AG10803 (cell line): ENCODE measurements around the gene MED27.

Source experiments
- DNase-seq: peaks from one replicate; pipeline ENCODE4 v3.0.0; 2010; ENCODE audit warnings: low read depth
- H3K4me3 ChIP-seq: 2 replicates; pipeline ENCODE4 v1.5.1; 2011; ENCODE audit warnings: mild to moderate bottlenecking, low read length, control low read depth
- CTCF ChIP-seq: conservative IDR thresholded peaks from 2 replicates; pipeline ENCODE4 v1.5.1; 2011; ENCODE audit warnings: mild to moderate bottlenecking, low read length, control low read depth, inconsistent platforms

Gene MED27

GRCh38 chr9:131892162-131892707, 187.4 kb downstream of the MED27 start:
- H3K4me3 ChIP-seq: no peak overlapping the region
- no peak for DNase-seq
- no peak for TF ChIP-seq CTCF

DNA sequence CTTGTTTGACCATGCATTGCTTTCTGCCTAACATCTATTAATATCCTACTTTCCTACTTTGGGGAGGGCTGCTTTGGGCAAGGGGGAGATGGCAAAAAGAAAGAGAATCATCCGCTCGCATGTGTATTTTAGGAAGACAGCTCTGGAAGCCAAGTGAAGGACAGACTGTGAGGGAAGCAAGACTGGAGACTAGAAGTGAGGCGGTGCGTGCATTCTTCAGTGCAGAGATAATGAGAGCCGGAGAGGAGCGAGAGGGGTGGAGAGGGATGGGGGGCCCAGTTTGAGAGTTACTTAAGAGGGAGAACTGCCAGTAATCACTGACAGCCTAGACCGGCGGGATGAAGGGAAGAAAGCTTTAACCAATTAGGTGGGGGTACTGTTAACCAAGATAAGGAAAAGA, 188.1 kb downstream of the MED27 start:
- H3K4me3 ChIP-seq: no peak overlapping the region
- DNase-seq: no peak
- no peak for TF ChIP-seq CTCF

DNA sequence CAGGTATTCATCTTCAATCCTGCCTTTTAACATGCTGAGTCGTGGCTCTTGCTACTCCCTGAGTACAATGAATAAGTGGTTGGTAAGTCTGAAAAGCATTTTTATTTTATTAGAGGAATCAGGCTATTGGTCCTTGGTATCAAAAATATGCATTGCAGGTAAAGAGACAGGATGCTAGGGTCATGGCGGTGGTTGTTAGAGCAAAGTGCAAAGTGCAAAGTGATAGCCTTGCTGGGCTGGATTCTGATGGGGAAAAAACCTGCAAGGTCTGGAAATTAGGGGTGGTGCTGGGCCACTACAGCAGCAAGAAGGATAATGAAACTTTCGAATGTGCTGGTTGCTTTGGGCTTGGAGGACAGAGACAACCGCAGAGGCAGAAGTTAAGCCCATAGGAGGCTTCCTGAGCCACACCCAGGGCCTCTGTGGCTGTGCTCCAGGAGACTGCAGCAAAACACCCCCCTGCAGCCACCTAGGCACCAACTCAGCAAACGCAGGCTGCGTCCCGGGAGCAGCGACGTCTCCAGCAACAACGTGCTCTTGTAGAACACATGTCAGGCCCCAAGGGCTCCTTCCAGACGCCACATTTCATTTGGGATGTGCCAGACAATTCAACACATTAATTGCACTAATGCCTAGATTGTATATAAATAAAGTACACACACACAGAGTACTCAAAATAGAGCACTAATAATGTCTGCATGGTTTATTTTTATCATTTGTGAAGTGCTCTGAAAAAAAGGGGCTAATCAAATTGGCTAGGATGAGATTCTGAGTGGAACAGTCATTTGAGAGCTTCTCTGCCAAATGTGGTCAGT, 190.0 kb downstream of the MED27 start:
- no peak for TF ChIP-seq CTCF
- no peak for DNase-seq
- no peak overlapping the region for H3K4me3 ChIP-seq

DNA sequence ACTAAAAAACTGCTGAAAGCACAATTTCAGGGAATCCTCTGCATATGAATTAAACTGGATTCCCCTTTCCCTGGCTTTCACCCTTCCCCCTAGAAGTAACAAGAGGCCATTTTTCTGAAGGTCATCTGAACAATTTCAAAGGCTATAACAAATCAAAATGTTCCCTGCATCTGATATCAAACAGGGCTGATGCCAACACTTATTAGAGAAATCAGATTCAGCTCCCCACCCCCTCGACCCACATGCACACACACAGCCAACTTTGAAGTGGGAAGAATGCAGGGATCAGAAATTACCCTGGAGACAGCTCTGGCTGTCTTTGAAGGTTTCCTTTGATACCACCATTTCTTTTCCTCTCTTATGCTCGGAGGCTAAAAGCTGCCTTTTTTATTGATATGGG, 190.7 kb downstream of the MED27 start:
- no peak for DNase-seq
- no peak overlapping the region for H3K4me3 ChIP-seq
- no peak for TF ChIP-seq CTCF

GRCh38 chr9:131887680-131888079, 192.0 kb downstream of the MED27 start:
- no peak overlapping the region for H3K4me3 ChIP-seq
- DNase-seq: no peak
- no peak for TF ChIP-seq CTCF

DNA sequence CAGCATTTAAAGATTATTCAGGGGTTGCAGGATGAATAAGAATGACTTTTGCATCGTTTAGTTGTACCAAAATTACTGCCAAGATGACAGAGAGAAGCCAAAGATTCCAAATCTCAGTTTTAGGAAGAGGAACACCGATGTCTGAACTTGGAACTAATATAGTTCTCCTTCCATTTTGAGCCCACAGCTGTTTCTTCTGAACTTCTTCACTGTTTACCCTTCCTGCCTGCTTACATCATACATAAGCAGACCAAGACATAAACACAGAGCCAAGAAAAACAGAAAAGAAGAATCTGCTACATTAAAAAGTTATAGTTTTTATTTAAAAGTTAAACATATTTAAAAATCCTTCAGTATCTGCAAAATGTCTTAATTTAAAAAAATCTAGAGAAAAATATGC, 192.8 kb downstream of the MED27 start:
- H3K4me3 ChIP-seq: no peak overlapping the region
- no peak for TF ChIP-seq CTCF
- peak; percentile 6 for DNase-seq

DNA sequence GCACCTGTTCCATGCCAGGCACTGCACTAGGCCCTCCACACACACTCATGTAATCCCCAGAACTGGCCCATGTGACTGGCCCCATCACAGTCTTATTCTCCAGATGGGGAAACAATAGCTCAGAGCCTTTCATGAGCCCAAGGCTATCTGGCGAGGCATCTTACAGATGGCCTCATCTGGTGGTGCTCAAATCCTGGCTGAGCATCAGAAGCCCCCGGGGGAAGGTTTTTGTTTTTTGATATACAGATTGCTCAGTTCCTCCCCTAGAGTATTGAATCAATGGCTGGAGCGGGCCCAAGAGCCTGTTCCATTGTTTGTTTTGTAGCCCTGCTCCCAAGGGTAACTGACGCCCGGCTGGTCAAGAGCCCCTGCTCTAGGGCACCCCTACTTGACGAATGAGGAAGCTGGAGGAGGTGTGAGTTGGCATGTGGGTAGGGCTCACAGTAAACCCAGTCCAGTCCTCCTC, 194.5 kb downstream of the MED27 start:
- no peak overlapping the region for H3K4me3 ChIP-seq
- no peak for TF ChIP-seq CTCF
- DNase-seq: no peak
